ENCODE measurements around the gene PARP11.

PARP11 gene

GRCh38 chr12:3816266-3816665 is 56.9 kb downstream of the PARP11 start:
- no peak for DNase-seq

GRCh38 chr12:3815094-3815766 is 58.0 kb downstream of the PARP11 start:
- DNase-seq, result no peak

- DNase-seq, result no peak
These were observed 62.7 kb downstream of the PARP11 start for GRCh38 chr12:3810540-3810939.

- no peak for DNase-seq
These were observed 63.2 kb downstream of the PARP11 start for GRCh38 chr12:3810016-3810370.

- DNase-seq, result no peak
These were observed 63.7 kb downstream of the PARP11 start for GRCh38 chr12:3809357-3810015.

- DNase-seq, result no peak
These were observed 68.1 kb downstream of the PARP11 start for GRCh38 chr12:3805077-3805476.

GRCh38 chr12:3803865-3804472 is 69.2 kb downstream of the PARP11 start:
- DNase-seq, result peak in 10 of 14 donors; percentile 2 to 35 (median 10)

- DNase-seq, result no peak
These were observed 70.5 kb downstream of the PARP11 start for GRCh38 chr12:3802721-3803120.

- no peak for DNase-seq
These were observed 75.6 kb downstream of the PARP11 start for GRCh38 chr12:3797531-3798048.

- DNase-seq, result no peak
These were observed 77.6 kb downstream of the PARP11 start for GRCh38 chr12:3795492-3796133.

- no peak for DNase-seq
These were observed 78.1 kb downstream of the PARP11 start for GRCh38 chr12:3795066-3795465.

GRCh38 chr12:3792623-3793288 is 80.4 kb downstream of the PARP11 start:
- no peak for DNase-seq

GRCh38 chr12:3791256-3791874 is 81.8 kb downstream of the PARP11 start:
- no peak for DNase-seq

GRCh38 chr12:3790642-3791041 is 82.6 kb downstream of the PARP11 start:
- DNase-seq, result no peak

- no peak for DNase-seq
These were observed 83.4 kb downstream of the PARP11 start for GRCh38 chr12:3789838-3790237.

GRCh38 chr12:3777206-3777809 is 95.9 kb downstream of the PARP11 start:
- peak in 1 of 14 donors; percentile 21 for DNase-seq

- DNase-seq, result no peak
These were observed 97.7 kb downstream of the PARP11 start for GRCh38 chr12:3775385-3776035.

GRCh38 chr12:3772380-3772779 is 100.8 kb downstream of the PARP11 start:
- no peak for DNase-seq

- peak in 1 of 14 donors; percentile 70 for DNase-seq
These were observed 101.3 kb downstream of the PARP11 start for GRCh38 chr12:3771853-3772252.

GRCh38 chr12:3770891-3771290 is 102.3 kb downstream of the PARP11 start:
- no peak for DNase-seq

- DNase-seq, result no peak
These were observed 104.2 kb downstream of the PARP11 start for GRCh38 chr12:3768911-3769447.

All from C1 segment of cervical spinal cord (tissue), 14 donors.